ENCODE measurements around the gene MMP15.
"Not testable (repeated sequence)": the region's sequence is repeated elsewhere in the genome, so short reads cannot be mapped to it uniquely, and the experiment has no call there.

The MMP15 gene

GRCh38 chr16:58088091-58088490, 62.5 kb downstream of the MMP15 start:
- Histone ChIP-seq H3K27ac (ENCODE audit: poor library complexity, severe bottlenecking) (no peak overlapping the region), H3K9me3 (ENCODE audit: severe bottlenecking) (no peaks in the 10 kb centered on the region), H3K4me3 (ENCODE audit: severe bottlenecking) (no peak overlapping the region), H3K4me1 (ENCODE audit: insufficient read depth, poor library complexity, severe bottlenecking) (peaks cover 5% of the 10 kb centered on the region), H3K36me3 (ENCODE audit: low read depth) (no peaks in the 10 kb centered on the region), H3K27me3 (ENCODE audit: insufficient read depth, poor library complexity, severe bottlenecking) (no peaks in the 10 kb centered on the region)
- ATAC-seq (ENCODE audit: low read depth), result no peak
- TF ChIP-seq, protein P1, sequence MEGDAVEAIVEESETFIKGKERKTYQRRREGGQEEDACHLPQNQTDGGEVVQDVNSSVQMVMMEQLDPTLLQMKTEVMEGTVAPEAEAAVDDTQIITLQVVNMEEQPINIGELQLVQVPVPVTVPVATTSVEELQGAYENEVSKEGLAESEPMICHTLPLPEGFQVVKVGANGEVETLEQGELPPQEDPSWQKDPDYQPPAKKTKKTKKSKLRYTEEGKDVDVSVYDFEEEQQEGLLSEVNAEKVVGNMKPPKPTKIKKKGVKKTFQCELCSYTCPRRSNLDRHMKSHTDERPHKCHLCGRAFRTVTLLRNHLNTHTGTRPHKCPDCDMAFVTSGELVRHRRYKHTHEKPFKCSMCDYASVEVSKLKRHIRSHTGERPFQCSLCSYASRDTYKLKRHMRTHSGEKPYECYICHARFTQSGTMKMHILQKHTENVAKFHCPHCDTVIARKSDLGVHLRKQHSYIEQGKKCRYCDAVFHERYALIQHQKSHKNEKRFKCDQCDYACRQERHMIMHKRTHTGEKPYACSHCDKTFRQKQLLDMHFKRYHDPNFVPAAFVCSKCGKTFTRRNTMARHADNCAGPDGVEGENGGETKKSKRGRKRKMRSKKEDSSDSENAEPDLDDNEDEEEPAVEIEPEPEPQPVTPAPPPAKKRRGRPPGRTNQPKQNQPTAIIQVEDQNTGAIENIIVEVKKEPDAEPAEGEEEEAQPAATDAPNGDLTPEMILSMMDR (IDR thresholded peaks at IDR 0.05; ENCODE audit: poor library complexity, severe bottlenecking), result no peak
- DNase-seq (ENCODE audit: low spot score), result no peak

DNA sequence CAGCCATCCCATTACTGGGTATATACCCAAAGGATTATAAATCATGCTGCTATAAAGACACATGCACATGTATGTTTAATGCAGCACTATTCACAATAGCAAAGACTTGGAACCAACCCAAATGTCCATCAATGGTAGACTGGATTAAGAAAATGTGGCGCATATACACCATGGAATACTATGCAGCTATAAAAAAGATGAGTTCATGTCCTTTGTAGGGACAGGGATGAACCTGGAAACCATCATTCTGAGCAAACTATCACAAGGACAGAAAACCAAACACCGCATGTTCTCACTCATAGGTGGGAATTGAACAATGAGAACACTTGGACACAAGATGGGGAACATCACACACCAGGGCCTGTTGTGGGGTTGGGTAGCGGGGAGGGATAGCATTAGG, 64.8 kb downstream of the MMP15 start:
- H3K9me3 ChIP-seq (ENCODE audit: severe bottlenecking); DNase-seq (ENCODE audit: low spot score); H3K4me1 ChIP-seq (ENCODE audit: insufficient read depth, poor library complexity, severe bottlenecking); H3K27me3 ChIP-seq (ENCODE audit: insufficient read depth, poor library complexity, severe bottlenecking); H3K27ac ChIP-seq (ENCODE audit: poor library complexity, severe bottlenecking); ATAC-seq (ENCODE audit: low read depth); H3K4me3 ChIP-seq (ENCODE audit: severe bottlenecking); H3K36me3 ChIP-seq (ENCODE audit: low read depth): not testable (repeated sequence)

DNA sequence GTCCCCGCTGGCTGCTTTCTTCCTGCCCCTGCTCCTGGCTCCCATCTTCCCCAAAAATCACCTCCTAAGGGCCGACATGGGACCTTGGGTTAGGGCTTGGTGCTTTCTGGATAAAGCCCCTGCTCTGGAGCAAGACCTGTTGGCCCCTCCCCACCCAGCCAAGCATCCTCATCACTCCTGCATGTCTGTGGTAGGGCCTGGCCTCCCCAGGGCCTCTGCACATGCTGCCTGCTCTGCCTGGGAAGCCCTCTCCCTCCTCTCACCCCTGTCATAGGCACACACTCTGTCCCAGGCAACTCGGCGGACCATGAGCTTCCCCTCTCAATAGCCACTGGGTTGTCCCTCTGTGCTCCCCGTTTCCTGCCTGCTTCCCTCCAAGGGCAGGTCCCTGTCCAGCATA, 68.5 kb downstream of the MMP15 start:
- Histone ChIP-seq H3K27ac (ENCODE audit: poor library complexity, severe bottlenecking) (no peak overlapping the region), H3K9me3 (ENCODE audit: severe bottlenecking) (no peaks in the 10 kb centered on the region), H3K4me3 (ENCODE audit: severe bottlenecking) (no peak overlapping the region), H3K27me3 (ENCODE audit: insufficient read depth, poor library complexity, severe bottlenecking) (no peaks in the 10 kb centered on the region), H3K4me1 (ENCODE audit: insufficient read depth, poor library complexity, severe bottlenecking) (peaks cover 3% of the 10 kb centered on the region), H3K36me3 (ENCODE audit: low read depth) (no peaks in the 10 kb centered on the region)
- TF ChIP-seq, protein P1 (IDR thresholded peaks at IDR 0.05; ENCODE audit: poor library complexity, severe bottlenecking), result no peak
- DNase-seq (ENCODE audit: low spot score) (no peak), ATAC-seq (ENCODE audit: low read depth) (no peak)

DNA sequence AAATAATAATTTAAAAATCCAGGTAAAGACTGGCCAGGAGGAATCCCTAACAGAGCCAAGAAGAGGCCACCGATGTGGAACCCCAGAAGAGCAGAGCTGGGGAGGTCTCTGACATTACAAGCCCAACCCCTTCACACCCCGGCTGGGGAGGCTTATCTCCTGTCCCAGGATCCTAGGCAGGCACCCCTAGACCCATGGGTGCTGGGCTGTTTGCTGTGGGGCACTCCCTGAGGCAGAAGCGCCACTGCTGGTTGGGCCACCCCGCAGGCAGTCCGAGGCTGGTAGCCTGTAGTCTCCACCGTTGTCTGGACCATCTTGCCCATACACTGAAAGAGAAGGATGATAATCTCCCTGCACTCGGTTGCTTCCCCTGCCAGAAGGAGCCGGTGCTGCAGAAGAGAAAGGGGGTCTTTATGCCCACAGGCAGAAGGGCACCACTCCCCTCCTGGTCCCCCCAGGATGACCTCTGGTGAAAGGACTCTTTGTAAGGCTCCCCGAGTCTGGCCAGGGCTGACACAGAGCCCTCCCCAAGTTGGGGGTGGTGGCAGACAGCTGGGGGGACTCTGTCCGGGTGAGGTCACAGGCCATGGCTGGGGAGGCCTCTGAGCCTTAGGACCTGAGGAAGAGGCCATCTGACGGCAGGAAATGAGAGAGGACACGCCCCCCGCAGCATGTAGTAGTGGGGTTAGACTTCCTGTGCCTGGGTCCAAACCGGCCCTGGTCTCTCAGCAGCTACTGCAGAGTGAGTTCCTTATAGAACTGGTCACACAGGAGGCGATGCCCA, 69.4 kb downstream of the MMP15 start:
- Histone ChIP-seq H3K9me3 (ENCODE audit: severe bottlenecking) (no peaks in the 10 kb centered on the region), H3K4me3 (ENCODE audit: severe bottlenecking) (no peak overlapping the region), H3K4me1 (ENCODE audit: insufficient read depth, poor library complexity, severe bottlenecking) (peaks cover 3% of the 10 kb centered on the region), H3K27me3 (ENCODE audit: insufficient read depth, poor library complexity, severe bottlenecking) (no peaks in the 10 kb centered on the region), H3K27ac (ENCODE audit: poor library complexity, severe bottlenecking) (no peak overlapping the region), H3K36me3 (ENCODE audit: low read depth) (no peaks in the 10 kb centered on the region)
- no peak for DNase-seq (ENCODE audit: low spot score)
- TF ChIP-seq, protein P1 (IDR thresholded peaks at IDR 0.05; ENCODE audit: poor library complexity, severe bottlenecking), result no peak
- ATAC-seq (ENCODE audit: low read depth), result no peak

DNA sequence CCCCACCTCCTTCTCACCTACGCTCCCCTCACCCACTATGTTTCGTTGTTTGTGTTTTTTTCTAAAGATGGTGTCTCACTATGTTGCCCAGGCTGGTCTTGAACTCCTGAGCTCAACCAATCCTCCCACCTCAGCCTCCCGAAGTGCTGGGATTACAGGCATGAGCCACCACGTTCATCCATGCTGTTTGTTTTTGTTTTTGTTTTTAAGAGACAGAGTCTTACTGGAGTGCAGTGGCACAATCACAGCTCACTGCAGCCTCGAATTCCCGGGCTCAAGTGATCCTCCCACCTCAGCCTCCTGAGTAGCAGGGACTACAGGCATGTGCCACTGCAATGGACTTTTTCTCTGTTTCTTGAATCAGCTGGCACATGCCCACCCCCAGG, 70.0 kb downstream of the MMP15 start:
- not testable (repeated sequence) for H3K27me3 ChIP-seq (ENCODE audit: insufficient read depth, poor library complexity, severe bottlenecking); H3K4me1 ChIP-seq (ENCODE audit: insufficient read depth, poor library complexity, severe bottlenecking); H3K4me3 ChIP-seq (ENCODE audit: severe bottlenecking); H3K9me3 ChIP-seq (ENCODE audit: severe bottlenecking); H3K27ac ChIP-seq (ENCODE audit: poor library complexity, severe bottlenecking); H3K36me3 ChIP-seq (ENCODE audit: low read depth); DNase-seq (ENCODE audit: low spot score); ATAC-seq (ENCODE audit: low read depth)

- Histone ChIP-seq H3K9me3 (ENCODE audit: severe bottlenecking) (no peaks in the 10 kb centered on the region), H3K36me3 (ENCODE audit: low read depth) (no peaks in the 10 kb centered on the region), H3K27me3 (ENCODE audit: insufficient read depth, poor library complexity, severe bottlenecking) (no peaks in the 10 kb centered on the region), H3K4me1 (ENCODE audit: insufficient read depth, poor library complexity, severe bottlenecking) (peaks cover 3% of the 10 kb centered on the region), H3K4me3 (ENCODE audit: severe bottlenecking) (no peak overlapping the region), H3K27ac (ENCODE audit: poor library complexity, severe bottlenecking) (no peak overlapping the region)
- TF ChIP-seq, protein P1 (IDR thresholded peaks at IDR 0.05; ENCODE audit: poor library complexity, severe bottlenecking), result no peak
- no peak for DNase-seq (ENCODE audit: low spot score)
- no peak for ATAC-seq (ENCODE audit: low read depth)
Observed at GRCh38 chr16:58096249-58096648, 70.7 kb downstream of the MMP15 start.

All from RWPE2 (cell line).